Stomach (tissue), 4 donors: ENCODE data around the gene CAPN5.

Experiments used
- EP300 ChIP-seq: sonication (generic); formaldehyde crosslinking; IDR thresholded peaks from one replicate; pipeline ENCODE4 v1.6.1; 2017; ENCODE audit warnings: antibody characterized with exemption
- POLR2A ChIP-seq, 4 donors: fragments of 450-650 bp; IDR thresholded peaks; one replicate each; pipeline ENCODE4 v1.6.1; 2016; ENCODE audit warnings: antibody characterized with exemption in 4 of 4, control low read depth in 2 of 4, mild to moderate bottlenecking in 1 of 4, moderate library complexity in 1 of 4
- POLR2AphosphoS5 ChIP-seq, 3 donors: sonication (generic); formaldehyde crosslinking; IDR thresholded peaks; one replicate each; pipeline ENCODE4 v1.6.1; 2016; ENCODE audit warnings: antibody characterized with exemption in 3 of 3
- TF ChIP-seq, protein P1 (sequence below), 7 experiments: fragments of 450-650 bp in 4 of 7; fragments of 200-600 bp in 3 of 7; sonication (generic) in 3 of 7; IDR thresholded peaks; one replicate each; pipeline ENCODE4 v1.5.1; 2016 to 2019; ENCODE audit warnings: antibody characterized with exemption in 7 of 7, control low read depth in 2 of 7, mild to moderate bottlenecking in 1 of 7

DNA sequence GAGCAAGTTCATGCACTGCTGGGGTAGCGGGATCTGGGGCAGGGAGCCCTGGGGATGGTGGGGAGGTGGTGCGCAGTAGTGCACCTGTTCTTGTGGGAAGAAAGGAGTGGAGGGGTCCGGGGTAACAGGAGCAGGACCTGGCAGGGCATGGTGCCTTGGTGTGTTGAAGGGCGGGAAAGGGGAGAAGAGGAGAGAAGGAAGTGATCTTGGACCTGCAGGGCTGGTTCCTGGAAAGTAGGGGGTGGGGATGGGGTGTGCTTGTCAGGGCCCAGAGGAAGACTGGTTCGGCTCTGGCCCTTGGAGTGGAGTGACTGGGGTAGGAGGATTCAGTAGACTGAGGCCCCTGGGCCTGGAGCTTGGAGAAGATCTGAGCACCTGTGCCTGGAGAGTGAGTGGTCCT, 10.9 kb upstream of the CAPN5 start:
- TF ChIP-seq POLR2AphosphoS5 (IDR thresholded peaks at IDR 0.05) (no peak), POLR2A (IDR thresholded peaks at IDR 0.05) (no peak), EP300 (no peak)
- TF ChIP-seq, protein P1, sequence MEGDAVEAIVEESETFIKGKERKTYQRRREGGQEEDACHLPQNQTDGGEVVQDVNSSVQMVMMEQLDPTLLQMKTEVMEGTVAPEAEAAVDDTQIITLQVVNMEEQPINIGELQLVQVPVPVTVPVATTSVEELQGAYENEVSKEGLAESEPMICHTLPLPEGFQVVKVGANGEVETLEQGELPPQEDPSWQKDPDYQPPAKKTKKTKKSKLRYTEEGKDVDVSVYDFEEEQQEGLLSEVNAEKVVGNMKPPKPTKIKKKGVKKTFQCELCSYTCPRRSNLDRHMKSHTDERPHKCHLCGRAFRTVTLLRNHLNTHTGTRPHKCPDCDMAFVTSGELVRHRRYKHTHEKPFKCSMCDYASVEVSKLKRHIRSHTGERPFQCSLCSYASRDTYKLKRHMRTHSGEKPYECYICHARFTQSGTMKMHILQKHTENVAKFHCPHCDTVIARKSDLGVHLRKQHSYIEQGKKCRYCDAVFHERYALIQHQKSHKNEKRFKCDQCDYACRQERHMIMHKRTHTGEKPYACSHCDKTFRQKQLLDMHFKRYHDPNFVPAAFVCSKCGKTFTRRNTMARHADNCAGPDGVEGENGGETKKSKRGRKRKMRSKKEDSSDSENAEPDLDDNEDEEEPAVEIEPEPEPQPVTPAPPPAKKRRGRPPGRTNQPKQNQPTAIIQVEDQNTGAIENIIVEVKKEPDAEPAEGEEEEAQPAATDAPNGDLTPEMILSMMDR (IDR thresholded peaks at IDR 0.05): no peak
